HL-60 (cell line): ENCODE data around the gene PTEN.

Source experiments
- CTCF ChIP-seq: IDR thresholded peaks from one replicate; pipeline ENCODE4 v1.5.1; 2011; ENCODE audit warnings: low read length, control low read depth, inconsistent platforms; ENCODE audit not compliant: insufficient read depth
- GABPA ChIP-seq: IDR thresholded peaks from 2 replicates; pipeline ENCODE4 v1.6.1; 2012; ENCODE audit warnings: low read depth
- POLR2AphosphoS5 ChIP-seq: IDR thresholded peaks from 2 replicates; pipeline ENCODE4 v1.6.1; 2012; ENCODE audit warnings: low read depth
- REST ChIP-seq: IDR thresholded peaks from 2 replicates; pipeline ENCODE4 v1.6.1; 2012; ENCODE audit warnings: low read depth; ENCODE audit not compliant: insufficient replicate concordance

- TF ChIP-seq POLR2AphosphoS5 (no peak), CTCF (no peak), REST (no peak), GABPA (no peak)
These were observed 111.3 kb downstream of the PTEN start for GRCh38 chr10:87974769-87975168.
